ENCODE results near the gene ANKRD13D. TPM values are rescaled to one million over a fixed set of nuclear protein-coding genes. Genes with fewer than 3 reads are reported as not detected.
A peak's percentile ranks its signal among the peaks of the same experiment; 100 is the strongest.

Gene ANKRD13D
- total and polyA plus RNA-seq, 2 of the 8 experiments (the other 6 are each of a cell fraction or from before 2014, with no cell fraction given), result 24.9 to 26.5 TPM

- TF ChIP-seq ATF2 (IDR thresholded peaks at IDR 0.05; ENCODE audit: low read length) (no peak), YY1 (IDR thresholded peaks at IDR 0.05; ENCODE audit: low read depth, low read length) (peak; percentile 53; the same call in 1 of the 2 replicates), SIN3A (conservative IDR thresholded peaks at IDR 0.05 in 1 of 2, IDR thresholded peaks at IDR 0.05 in 1 of 2; ENCODE audit: low read depth in 1 of 2, low read length in 2 of 2) (peak in 1 of 2 experiments; percentile 76; a peak in 2 of 4 replicates), SRF (IDR thresholded peaks at IDR 0.05; ENCODE audit: low read depth, low read length) (no peak), CTCF (IDR thresholded peaks at IDR 0.05; ENCODE audit: control extremely low read depth in 1 of 3, insufficient read depth in 1 of 3, low read depth in 1 of 3, low read length in 3 of 3) (peak; percentile 89 to 93 (median 93)), BACH1 (IDR thresholded peaks at IDR 0.05; ENCODE audit: low read length) (0 out of 2 replicates have a peak, but pooled peaks have one; percentile 34), TBP (IDR thresholded peaks at IDR 0.05; ENCODE audit: low read depth, low read length) (no peak)
Observed at GRCh38 chr11:67262731-67263675, 26.1 kb upstream of the ANKRD13D start (continued).
